Measurements from ENCODE around the gene HOOK1.

Gene HOOK1

GRCh38 chr1:59771361-59771760 lies 43.4 kb upstream of the HOOK1 start:
- TF ChIP-seq, protein P1, sequence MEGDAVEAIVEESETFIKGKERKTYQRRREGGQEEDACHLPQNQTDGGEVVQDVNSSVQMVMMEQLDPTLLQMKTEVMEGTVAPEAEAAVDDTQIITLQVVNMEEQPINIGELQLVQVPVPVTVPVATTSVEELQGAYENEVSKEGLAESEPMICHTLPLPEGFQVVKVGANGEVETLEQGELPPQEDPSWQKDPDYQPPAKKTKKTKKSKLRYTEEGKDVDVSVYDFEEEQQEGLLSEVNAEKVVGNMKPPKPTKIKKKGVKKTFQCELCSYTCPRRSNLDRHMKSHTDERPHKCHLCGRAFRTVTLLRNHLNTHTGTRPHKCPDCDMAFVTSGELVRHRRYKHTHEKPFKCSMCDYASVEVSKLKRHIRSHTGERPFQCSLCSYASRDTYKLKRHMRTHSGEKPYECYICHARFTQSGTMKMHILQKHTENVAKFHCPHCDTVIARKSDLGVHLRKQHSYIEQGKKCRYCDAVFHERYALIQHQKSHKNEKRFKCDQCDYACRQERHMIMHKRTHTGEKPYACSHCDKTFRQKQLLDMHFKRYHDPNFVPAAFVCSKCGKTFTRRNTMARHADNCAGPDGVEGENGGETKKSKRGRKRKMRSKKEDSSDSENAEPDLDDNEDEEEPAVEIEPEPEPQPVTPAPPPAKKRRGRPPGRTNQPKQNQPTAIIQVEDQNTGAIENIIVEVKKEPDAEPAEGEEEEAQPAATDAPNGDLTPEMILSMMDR (IDR thresholded peaks at IDR 0.05; ENCODE audit: insufficient read depth, low read depth, low read length, missing control alignments): no peak
- H3K4me3 ChIP-seq (ENCODE audit: low read depth, low read length): no peak overlapping the region
- DNase-seq (ENCODE audit: low read depth): no peak

DNA sequence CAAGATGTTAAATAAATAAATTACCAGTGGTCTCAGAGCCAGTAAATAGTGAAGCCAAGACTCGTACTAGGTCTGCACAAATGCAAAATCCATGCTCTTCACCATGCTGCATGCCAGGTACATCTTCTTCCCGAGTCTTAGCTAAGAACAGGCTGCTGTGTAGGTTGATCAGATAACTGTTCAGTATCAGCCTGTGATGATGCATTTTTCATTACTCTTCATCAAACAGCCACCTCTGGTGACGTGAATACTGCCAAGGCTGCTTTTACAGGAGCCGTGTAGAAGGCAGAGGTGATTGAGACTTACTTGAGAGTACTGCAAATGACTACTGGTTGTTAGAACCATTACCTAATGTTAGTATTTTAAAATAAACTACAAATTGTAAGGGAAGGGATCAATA lies 39.3 kb upstream of the HOOK1 start:
- H3K4me3 ChIP-seq (ENCODE audit: low read depth, low read length): no peak overlapping the region
- TF ChIP-seq, protein P1 (IDR thresholded peaks at IDR 0.05; ENCODE audit: insufficient read depth, low read depth, low read length, missing control alignments): no peak
- DNase-seq (ENCODE audit: low read depth): no peak

DNA sequence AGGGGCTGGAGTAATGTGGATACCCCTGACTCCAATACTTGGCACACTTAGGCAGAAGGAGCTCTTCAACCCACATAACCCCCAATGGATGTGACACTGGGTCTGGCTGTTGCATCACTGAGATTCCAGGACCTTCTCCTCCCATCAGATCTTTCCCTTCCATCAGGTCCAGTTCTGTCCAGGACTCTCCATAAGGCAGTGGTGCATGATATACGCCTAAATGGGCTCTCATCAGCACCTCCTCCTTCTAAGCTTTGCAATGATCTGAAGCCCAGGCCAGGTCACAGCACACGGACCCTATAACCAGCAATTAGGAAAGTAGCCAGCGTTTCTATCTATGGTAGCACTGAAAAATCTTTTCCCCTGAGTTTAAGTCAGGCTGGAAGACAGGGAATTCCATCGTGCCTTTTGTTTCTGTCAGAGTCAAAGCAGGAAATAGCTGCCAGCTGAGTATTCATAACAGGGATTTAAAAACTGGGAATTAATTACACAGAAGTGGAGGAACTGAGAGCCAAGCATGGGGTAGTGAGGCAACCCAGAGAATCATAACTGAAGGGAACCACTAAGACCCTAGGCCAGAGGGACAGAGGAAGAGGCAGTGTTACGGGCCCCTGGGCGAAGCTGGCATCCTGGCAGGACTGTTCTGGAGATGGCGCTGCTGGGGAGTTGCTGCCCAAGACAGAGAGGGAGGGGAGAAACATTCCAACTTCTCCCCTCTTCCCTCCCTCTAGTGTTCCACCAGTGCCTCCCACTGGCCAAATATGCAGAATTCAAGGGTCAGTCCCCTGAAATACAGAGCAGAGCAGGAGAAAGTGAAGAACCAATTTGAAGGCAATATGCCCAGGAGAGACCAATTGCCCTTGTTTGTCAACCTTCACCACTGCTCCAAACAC lies 37.5 kb upstream of the HOOK1 start:
- H3K4me3 ChIP-seq (ENCODE audit: low read depth, low read length): no peak overlapping the region
- TF ChIP-seq, protein P1 (IDR thresholded peaks at IDR 0.05; ENCODE audit: insufficient read depth, low read depth, low read length, missing control alignments): no peak
- DNase-seq (ENCODE audit: low read depth): no peak

DNA sequence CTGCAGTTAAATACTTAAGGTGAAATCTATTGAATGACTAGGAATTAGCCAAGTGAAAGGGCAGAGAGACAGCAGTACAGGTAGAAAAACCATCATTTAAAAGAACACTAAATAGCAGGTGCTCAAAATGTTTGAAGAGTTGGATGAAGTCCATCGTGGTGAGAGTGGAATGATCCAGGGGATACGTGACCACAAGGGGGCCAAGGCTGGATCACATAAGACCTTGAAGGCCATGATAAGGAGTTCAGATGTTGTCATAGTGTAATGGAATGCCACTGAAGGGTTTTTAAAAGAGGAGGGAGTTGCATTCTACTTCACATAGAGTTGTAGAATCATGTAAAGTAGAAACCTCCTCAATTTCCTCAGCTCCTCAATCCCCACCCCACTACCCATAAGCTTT lies 34.8 kb upstream of the HOOK1 start:
- H3K4me3 ChIP-seq (ENCODE audit: low read depth, low read length): no peak overlapping the region
- TF ChIP-seq, protein P1 (IDR thresholded peaks at IDR 0.05; ENCODE audit: insufficient read depth, low read depth, low read length, missing control alignments): peak; percentile 7
- no peak for DNase-seq (ENCODE audit: low read depth)

GRCh38 chr1:59788825-59789224 lies 25.9 kb upstream of the HOOK1 start:
- TF ChIP-seq, protein P1 (IDR thresholded peaks at IDR 0.05; ENCODE audit: insufficient read depth, low read depth, low read length, missing control alignments): no peak
- no peak overlapping the region for H3K4me3 ChIP-seq (ENCODE audit: low read depth, low read length)
- DNase-seq (ENCODE audit: low read depth): no peak

DNA sequence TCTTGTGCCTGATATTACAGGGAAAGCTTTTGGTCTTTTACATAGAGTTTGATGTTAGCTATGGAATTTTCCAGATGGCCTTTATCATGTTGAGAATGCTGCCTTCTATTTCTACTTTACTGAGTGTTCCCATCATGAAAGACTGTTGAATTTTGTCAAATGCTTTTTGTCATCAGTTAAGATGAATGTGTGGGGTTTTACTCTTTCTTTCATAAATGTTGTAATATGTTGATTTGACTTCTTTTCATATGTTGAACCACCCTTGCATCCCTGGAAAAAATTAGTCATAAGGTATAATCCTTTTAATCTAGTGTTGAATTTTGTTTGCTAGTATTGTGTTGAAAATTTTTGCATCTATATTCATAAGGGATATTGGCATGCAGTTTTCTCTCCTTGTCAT lies 16.1 kb upstream of the HOOK1 start:
- TF ChIP-seq, protein P1 (IDR thresholded peaks at IDR 0.05; ENCODE audit: insufficient read depth, low read depth, low read length, missing control alignments): no peak
- no peak for DNase-seq (ENCODE audit: low read depth)
- no peak overlapping the region for H3K4me3 ChIP-seq (ENCODE audit: low read depth, low read length)

Data from GM12865 (cell line).